DMS53 treated with DMSO at 0.1 percent for 48 hours (cell line): ENCODE measurements around the gene NGFR.

ENCODE experiments used
- DNase-seq: peaks from one replicate; lab custom pipeline; 2025; ENCODE audit not compliant: unreplicated experiment; lab: John Stamatoyannopoulos, UW

Gene NGFR

GRCh38 chr17:49514071-49514721 lies 19.1 kb downstream of the NGFR start:
- DNase-seq: no peak

DNA sequence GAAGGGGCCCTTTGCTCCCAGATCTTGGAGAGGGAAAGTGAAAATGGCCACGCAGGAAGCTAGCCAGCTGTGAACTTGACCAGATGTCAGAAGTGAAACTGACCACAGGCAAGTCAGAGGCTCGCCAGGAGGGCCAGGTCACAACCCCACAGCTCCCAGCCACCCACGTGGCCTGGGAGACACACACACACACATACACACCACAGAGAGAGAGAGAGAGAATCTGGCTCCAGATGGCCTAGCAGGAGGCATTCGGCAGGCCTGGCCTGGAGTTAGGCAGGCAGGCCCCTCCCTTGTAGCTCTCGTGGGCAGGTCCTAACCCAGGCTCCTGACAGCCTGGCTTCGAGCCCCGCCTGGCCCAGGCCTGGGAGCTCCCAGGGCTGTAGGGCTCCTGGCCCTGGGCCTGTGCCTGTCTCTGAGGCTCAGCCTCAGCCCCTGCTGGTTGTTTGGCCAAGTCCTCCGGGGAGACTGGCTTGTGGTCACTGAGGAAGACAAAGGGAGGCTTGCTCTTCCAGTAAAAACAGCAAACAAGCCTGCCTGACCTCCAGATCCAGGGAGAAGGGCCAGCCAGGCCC lies 20.2 kb downstream of the NGFR start:
- DNase-seq: no peak

- no peak for DNase-seq
Measured at GRCh38 chr17:49516180-49516579, 21.1 kb downstream of the NGFR start.

GRCh38 chr17:49518346-49519078 lies 23.4 kb downstream of the NGFR start:
- no peak for DNase-seq

DNA sequence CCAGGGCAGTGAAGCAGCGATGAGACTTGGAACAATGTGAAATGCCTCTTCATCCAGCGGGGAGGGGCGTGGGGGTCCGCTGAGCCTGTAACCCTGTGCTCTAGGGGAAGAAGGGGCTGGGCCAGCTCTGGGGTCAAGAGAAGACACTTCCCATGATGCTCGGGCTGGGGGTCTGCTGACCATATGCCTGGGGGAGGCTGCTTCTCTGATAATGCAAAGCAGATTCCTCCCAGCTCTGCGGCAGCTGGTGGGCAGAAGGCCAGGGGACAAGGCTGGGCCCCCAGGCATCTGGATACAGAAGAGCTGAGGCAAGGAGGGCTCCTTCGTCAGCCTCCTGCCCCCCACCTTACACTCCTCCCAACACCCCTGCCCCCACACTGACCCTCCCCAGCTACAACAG lies 24.7 kb downstream of the NGFR start:
- DNase-seq: no peak

DNA sequence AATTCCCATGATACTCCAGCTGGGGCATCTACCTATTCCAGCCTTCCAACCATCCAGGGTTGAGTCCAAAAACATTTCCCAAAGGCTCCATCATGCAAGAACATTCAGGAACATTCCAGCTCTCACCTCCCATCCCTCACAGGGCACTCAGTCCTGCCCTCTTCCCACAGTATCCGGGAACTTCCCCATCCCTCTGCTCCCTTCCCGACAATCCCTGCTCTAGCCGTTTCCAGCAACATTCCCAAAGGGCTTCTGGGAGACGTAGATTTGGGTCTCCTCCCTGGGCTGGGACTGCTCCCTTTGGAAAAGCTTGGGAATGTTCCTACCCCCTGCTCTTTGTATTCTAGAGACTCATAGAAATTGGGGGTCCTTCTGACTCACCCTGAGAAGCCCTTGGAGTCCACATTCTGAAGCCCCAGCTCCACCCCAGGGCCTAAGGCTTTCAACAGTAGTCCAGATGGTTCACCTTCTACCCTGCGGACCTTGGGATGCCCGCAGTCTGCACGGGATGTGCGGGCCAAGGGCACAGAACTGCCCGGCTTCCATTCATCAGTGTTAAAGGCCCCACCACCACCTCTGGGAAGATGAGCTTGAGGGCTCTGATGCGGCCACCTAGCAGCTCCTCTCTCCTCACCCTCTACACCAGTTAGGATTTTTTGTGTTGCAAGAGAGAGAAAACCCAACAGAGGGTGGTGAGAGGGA lies 25.4 kb downstream of the NGFR start:
- DNase-seq: no peak

DNA sequence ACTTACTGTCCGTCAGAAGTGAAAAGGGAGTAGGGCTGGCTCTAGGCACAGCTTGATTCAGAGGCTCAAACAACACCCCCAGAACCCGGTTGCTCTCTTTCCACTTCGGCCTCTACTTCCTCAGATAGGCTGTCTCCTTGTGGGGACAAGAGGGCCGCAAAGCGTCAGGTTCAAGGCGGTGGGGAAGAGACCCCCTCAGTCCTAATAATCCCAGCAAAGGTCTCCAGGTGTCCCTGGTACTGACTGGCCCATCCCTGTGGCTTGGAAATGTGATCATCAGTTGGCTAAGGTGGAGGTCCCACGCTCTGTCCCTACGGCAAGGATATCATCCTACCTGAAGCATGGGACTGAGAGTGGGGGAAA lies 26.0 kb downstream of the NGFR start:
- DNase-seq: no peak

GRCh38 chr17:49521471-49522356 lies 26.6 kb downstream of the NGFR start:
- no peak for DNase-seq

DNA sequence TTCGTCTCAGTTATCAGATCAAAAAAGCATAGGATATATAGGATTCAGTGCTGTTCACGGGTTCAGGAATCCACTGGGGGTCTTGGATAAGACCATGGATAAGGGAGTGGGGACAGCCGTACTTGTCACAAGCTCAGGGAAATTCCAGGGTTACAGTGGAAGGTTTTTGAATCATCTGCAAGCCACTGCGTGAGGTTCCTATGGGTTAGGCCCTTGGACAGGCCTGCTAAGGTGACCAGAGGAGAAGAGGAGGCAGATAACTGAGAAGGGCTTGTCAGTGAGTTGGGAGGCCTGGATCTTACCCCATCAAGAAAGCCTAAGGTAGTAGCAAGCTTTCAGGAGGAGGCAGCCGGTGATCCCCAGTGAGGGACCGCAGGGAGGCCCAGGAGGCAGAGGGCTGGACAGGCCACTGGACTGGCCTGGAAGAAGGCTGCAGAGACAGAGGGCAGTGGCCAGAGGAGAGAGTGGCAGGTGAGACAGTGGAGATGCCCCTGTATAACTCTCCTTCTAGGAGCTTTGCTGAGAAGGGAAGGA lies 27.3 kb downstream of the NGFR start:
- no peak for DNase-seq

GRCh38 chr17:49523196-49523595 lies 28.1 kb downstream of the NGFR start:
- no peak for DNase-seq

DNA sequence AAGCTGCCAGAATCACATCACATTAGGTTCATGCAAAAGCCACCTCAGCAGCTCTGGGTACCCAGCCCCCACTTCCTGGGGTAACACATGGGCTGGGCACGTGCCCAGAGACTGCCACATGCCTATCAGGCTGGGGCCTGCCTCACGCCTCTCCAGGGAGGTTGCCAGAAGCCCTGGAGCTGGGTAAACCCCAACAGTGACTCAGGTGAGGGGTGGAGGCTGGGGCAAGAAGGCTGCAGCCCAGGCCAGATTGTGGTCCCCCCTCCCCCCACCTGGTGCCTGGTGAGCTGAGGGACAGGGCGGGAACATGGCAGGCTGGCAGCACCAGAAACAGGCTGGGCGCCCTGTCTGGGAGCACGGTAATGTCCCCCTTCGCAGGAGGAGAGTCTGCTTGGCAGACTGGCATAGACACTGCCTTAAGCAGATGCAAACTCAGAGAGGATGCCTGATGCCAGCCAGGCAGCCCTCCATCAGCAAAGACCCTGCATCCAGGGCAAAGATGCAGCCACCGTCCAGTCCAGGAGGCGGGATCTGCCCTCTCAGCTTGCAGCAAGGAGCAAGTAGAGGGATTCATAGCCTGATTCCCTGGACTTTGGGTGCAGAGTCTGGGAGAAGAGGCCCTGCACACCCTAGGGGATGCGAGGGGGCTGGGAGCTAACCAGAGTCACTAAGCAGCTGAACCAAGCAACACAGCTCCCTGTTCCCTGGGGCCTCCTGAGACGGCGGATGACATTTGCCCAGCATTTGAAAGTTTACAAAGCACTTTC lies 28.8 kb downstream of the NGFR start:
- DNase-seq: no peak

GRCh38 chr17:49524473-49525359 lies 29.6 kb downstream of the NGFR start:
- DNase-seq: no peak

DNA sequence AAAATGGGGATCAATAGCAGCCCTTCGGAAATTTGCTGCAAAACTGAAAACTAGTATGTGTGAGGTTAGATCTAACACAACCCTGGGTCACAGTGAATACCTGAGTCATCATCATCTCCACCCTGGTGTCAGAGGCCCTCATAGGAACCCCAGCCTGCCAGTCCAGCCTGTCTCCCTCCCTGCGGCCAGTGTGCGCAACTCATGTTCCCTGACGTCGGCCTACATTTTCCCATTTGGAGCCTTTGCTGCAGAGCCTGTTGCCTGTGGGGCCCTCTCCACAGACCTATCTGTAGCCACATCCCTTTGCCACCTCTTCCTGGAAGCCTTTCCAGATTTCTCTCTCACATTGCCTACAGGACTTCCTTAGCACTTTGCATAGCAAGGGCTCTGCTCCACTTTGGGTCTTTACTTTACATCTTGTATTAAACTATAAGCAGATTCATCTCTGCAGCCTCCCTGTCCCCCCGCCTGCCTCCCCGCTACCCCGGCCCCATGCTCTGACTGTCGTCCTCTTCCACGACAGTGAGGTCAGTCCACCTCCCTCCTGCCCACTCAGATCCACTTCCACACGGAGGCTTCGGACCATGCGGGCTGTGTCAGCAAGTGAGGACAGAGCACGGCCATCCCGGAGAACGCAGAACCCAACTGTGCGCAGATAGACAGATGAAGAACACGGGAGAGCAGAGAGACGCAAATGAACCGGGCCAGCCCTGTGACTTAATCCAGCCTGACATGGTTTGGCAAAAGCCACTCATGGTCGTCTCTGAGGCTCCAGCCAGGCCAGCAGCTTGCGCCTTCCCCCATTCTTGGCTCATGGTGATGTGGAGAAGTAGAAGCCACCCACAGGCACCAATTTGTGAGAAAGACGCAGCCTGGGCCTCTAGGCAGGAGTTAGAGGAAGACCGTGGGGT lies 31.0 kb downstream of the NGFR start:
- no peak for DNase-seq

DNA sequence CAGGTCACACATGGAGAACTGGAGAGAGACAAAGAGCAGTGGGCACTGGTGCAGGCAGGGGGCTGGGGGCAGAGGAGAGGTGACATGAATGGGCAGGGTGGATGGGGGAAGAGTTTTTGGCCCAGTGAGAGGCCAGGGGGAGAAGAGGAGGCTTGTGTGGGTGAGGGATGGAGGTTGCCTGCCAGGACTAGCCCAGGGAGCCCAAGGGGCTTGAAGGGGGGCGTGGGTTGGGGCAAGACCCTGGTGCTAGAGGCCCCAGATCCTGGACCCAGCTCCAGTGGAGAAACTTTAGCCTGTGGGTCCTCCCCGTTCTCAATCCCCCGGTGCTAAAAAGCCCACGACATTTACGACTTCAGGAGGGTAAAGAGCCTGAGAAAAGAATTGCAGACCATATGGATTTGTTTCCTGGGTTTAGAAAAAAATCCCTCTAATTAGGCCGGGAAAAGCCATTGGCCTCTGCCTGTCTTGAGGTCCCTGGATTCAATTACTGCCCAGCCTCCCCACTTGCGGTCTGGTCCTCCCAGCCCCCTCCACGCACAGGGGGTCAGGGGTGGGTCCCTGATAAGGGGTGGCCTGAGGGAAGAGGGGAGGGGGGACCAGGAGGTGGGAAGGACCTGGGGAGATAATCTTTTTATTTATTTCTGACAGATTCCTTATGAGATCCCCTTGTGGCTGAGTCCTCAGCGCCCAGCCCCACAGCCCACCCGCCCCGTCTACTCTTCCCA lies 33.0 kb downstream of the NGFR start:
- no peak for DNase-seq

GRCh38 chr17:49528966-49529365 lies 33.9 kb downstream of the NGFR start:
- DNase-seq: no peak

GRCh38 chr17:49530118-49530517 lies 35.0 kb downstream of the NGFR start:
- no peak for DNase-seq

GRCh38 chr17:49543860-49544259 lies 48.8 kb downstream of the NGFR start:
- DNase-seq: no peak
